GM23338 (cell line): ENCODE results near the gene HTRA2. TPM values are rescaled to one million over a fixed set of nuclear protein-coding genes. Genes with fewer than 3 reads are reported as not detected.

Source experiments
- ATAC-seq: fragments of 200-7000 bp; cut with Tn5 transposase; 3 replicates; pipeline ENCODE4 v1.9.1; 2020
- DNase-seq: peaks from one replicate; pipeline ENCODE4 v3.0.0-alpha.2; 2015; ENCODE audit warnings: low spot score
- H2AFZ ChIP-seq: fragments of 200-600 bp; sonication (generic); 2 replicates; pipeline ENCODE4 v1.8.0; 2016; ENCODE audit warnings: antibody characterized with exemption, mild to moderate bottlenecking, moderate library complexity
- H3F3A ChIP-seq: fragments of 200-600 bp; sonication (generic); replicated peaks from 2 replicates; pipeline ENCODE4 v1.8.0; 2017; ENCODE audit warnings: antibody characterized with exemption, mixed run types, low read depth
- H3K27ac ChIP-seq: fragments of 200-600 bp; sonication (generic); 2 replicates; pipeline ENCODE4 v1.6.1; 2016; ENCODE audit warnings: low read depth
- H3K27me3 ChIP-seq: fragments of 200-600 bp; sonication (generic); 2 replicates; pipeline ENCODE4 v1.8.0; 2016; ENCODE audit warnings: mild to moderate bottlenecking, mixed run types, moderate library complexity; ENCODE audit not compliant: insufficient read depth
- H3K36me3 ChIP-seq: fragments of 200-600 bp; sonication (generic); 2 replicates; pipeline ENCODE4 v1.8.0; 2016; ENCODE audit warnings: mild to moderate bottlenecking; ENCODE audit not compliant: insufficient read depth
- H3K4me1 ChIP-seq: fragments of 200-600 bp; sonication (generic); 2 replicates; pipeline ENCODE4 v1.8.0; 2016; ENCODE audit warnings: mild to moderate bottlenecking, moderate library complexity; ENCODE audit not compliant: insufficient read depth
- H3K4me2 ChIP-seq: fragments of 200-600 bp; sonication (generic); 2 replicates; pipeline ENCODE4 v1.7.1; 2017; ENCODE audit warnings: mixed run types
- H3K4me3 ChIP-seq: fragments of 200-600 bp; sonication (generic); 2 replicates; pipeline ENCODE4 v1.6.1; 2016; ENCODE audit warnings: mixed run types
- H3K79me2 ChIP-seq: fragments of 200-600 bp; sonication (generic); replicated peaks from 2 replicates; pipeline ENCODE4 v1.8.0; 2017; ENCODE audit warnings: mild to moderate bottlenecking; ENCODE audit not compliant: insufficient read depth
- H3K9me2 ChIP-seq: fragments of 200-600 bp; sonication (generic); 2 replicates; pipeline ENCODE4 v1.8.0; 2017; ENCODE audit not compliant: insufficient read depth
- H4K20me1 ChIP-seq: fragments of 200-600 bp; sonication (generic); replicated peaks from 2 replicates; pipeline ENCODE4 v1.8.0; 2017; ENCODE audit warnings: mild to moderate bottlenecking; ENCODE audit not compliant: insufficient read depth
- H3K27ac Mint-ChIP-seq: 2 replicates; pipeline ENCODE4 v1.8.0; 2020; ENCODE audit warnings: inconsistent platforms, mild to moderate bottlenecking, moderate library complexity, mixed read lengths
- H3K27me3 Mint-ChIP-seq: 3 replicates; pipeline ENCODE4 v1.8.0; 2022; ENCODE audit warnings: low read depth, mild to moderate bottlenecking, moderate library complexity, mixed read lengths, inconsistent platforms; ENCODE audit not compliant: insufficient read depth, poor library complexity
- H3K36me3 Mint-ChIP-seq: 3 replicates; pipeline ENCODE4 v1.8.0; 2021; ENCODE audit warnings: low read depth, mild to moderate bottlenecking, inconsistent platforms, moderate library complexity, mixed read lengths
- H3K4me1 Mint-ChIP-seq: 3 replicates; pipeline ENCODE4 v1.8.0; 2020; ENCODE audit warnings: mild to moderate bottlenecking, inconsistent platforms, mixed read lengths
- H3K4me3 Mint-ChIP-seq: 3 replicates; pipeline ENCODE4 v1.8.0; 2021; ENCODE audit warnings: moderate library complexity, mild to moderate bottlenecking, inconsistent platforms, mixed read lengths
- H3K9me3 Mint-ChIP-seq: 3 replicates; pipeline ENCODE4 v1.8.0; 2020; ENCODE audit warnings: moderate library complexity, mild to moderate bottlenecking, inconsistent platforms, mixed read lengths
- CTCF ChIP-seq, 2 experiments: fragments of 200-600 bp in 1 of 2; sonication (generic) in 1 of 2; conservative IDR thresholded peaks; 2 replicates each; pipeline versions ENCODE4 v1.5.1 to v1.6.1; 2016 to 2017; ENCODE audit warnings: antibody characterized with exemption in 2 of 2, low read depth in 2 of 2, mild to moderate bottlenecking in 2 of 2, moderate library complexity in 1 of 2
- ETS1 ChIP-seq: IDR thresholded peaks from 2 replicates; pipeline ENCODE4 v1.6.1; 2016; ENCODE audit warnings: antibody characterized with exemption
- EZH2 ChIP-seq: fragments of 200-600 bp; sonication (generic); IDR thresholded peaks from one replicate; pipeline ENCODE4 v1.8.0; 2017; ENCODE audit warnings: antibody characterized with exemption, mild to moderate bottlenecking, low read depth; ENCODE audit not compliant: unreplicated experiment
- EZH2phosphoT487 ChIP-seq: fragments of 200-600 bp; sonication (generic); IDR thresholded peaks from one replicate; pipeline ENCODE4 v1.8.1; 2018; ENCODE audit warnings: antibody characterized with exemption; ENCODE audit not compliant: unreplicated experiment
- REST ChIP-seq: IDR thresholded peaks from one replicate; pipeline ENCODE4 v1.6.1; 2018; ENCODE audit warnings: antibody characterized with exemption; ENCODE audit not compliant: unreplicated experiment
- ZNF331 ChIP-seq: fragments of 250-450 bp; sonication (Bioruptor Pico); IDR thresholded peaks from 2 replicates; pipeline ENCODE4 v1.5.0; 2020; ENCODE audit warnings: low read depth, mild to moderate bottlenecking, moderate library complexity
- ZNF462 ChIP-seq: fragments of 250-450 bp; sonication (Bioruptor Pico); IDR thresholded peaks from 2 replicates; pipeline ENCODE4 v1.5.0; 2020; ENCODE audit warnings: mild to moderate bottlenecking, moderate library complexity
- polyA plus RNA-seq: library from polyadenylated mRNA; unstranded; fragments of >200 nt; fragmentation: Nextera tagmentation; extraction: Ambion mirVana; gene quantifications from 2 replicates; pipeline ENCODE4 v1.2.1, GENCODE V29; 2016
- total RNA-seq: library from RNA; depleted of rRNA; stranded (reverse); fragments of >200 nt; shearing (Covaris generic); gene quantifications from 2 replicates; pipeline ENCODE4 v1.2.3, GENCODE V29; 2014

The HTRA2 gene
- total and polyA plus RNA-seq, 2 experiments from 2014 or later: 17.8 to 19.7 TPM

GRCh38 chr2:74575320-74575719 is 45.6 kb downstream of the HTRA2 start (continued):
- TF ChIP-seq ZNF462 (CRISPR knock-in tag) (no peak), CTCF (conservative IDR thresholded peaks at IDR 0.05; ENCODE audit: low read depth in 2 of 2) (no peak), ETS1 (no peak)

GRCh38 chr2:74576211-74576862 is 46.6 kb downstream of the HTRA2 start:
- ATAC-seq: no peak
- H3K36me3 Mint-ChIP-seq: no peaks in the 10 kb centered on the region
- TF ChIP-seq EZH2phosphoT487 (no peak), REST (no peak), CTCF (conservative IDR thresholded peaks at IDR 0.05; ENCODE audit: low read depth in 2 of 2) (no peak), ZNF331 (CRISPR knock-in tag) (no peak), EZH2 (no peak)

More at GRCh38 chr2:74576211-74576862, 46.6 kb downstream of the HTRA2 start:
- H3K79me2 ChIP-seq: no peaks in the 10 kb centered on the region
- H3K4me3 ChIP-seq: no peak overlapping the region
- no peaks in the 10 kb centered on the region for H3K9me2 ChIP-seq
- H3K4me3 Mint-ChIP-seq: no peak overlapping the region
- H3F3A ChIP-seq: no peaks in the 10 kb centered on the region
- no peak overlapping the region for H3K27ac ChIP-seq
- peaks cover 7% of the 10 kb centered on the region for H3K4me1 Mint-ChIP-seq
- H3K36me3 ChIP-seq: no peaks in the 10 kb centered on the region
- no peak overlapping the region for H2AFZ ChIP-seq
- no peaks in the 10 kb centered on the region for H3K4me1 ChIP-seq
- no peak overlapping the region for H3K4me2 ChIP-seq
- DNase-seq: no peak
- no peaks in the 10 kb centered on the region for H3K27me3 Mint-ChIP-seq
- no peaks in the 10 kb centered on the region for H4K20me1 ChIP-seq
- no peak overlapping the region for H3K27ac Mint-ChIP-seq
- H3K27me3 ChIP-seq: no peaks in the 10 kb centered on the region
- H3K9me3 Mint-ChIP-seq: no peaks in the 10 kb centered on the region
